ENCODE results near the gene MYCN. TPM values are rescaled to one million over a fixed set of nuclear protein-coding genes. Genes with fewer than 3 reads are reported as not detected.

MYCN gene
- total RNA-seq, 2 donors from 2014 or later: 0.76 to 2.3 TPM

DNA sequence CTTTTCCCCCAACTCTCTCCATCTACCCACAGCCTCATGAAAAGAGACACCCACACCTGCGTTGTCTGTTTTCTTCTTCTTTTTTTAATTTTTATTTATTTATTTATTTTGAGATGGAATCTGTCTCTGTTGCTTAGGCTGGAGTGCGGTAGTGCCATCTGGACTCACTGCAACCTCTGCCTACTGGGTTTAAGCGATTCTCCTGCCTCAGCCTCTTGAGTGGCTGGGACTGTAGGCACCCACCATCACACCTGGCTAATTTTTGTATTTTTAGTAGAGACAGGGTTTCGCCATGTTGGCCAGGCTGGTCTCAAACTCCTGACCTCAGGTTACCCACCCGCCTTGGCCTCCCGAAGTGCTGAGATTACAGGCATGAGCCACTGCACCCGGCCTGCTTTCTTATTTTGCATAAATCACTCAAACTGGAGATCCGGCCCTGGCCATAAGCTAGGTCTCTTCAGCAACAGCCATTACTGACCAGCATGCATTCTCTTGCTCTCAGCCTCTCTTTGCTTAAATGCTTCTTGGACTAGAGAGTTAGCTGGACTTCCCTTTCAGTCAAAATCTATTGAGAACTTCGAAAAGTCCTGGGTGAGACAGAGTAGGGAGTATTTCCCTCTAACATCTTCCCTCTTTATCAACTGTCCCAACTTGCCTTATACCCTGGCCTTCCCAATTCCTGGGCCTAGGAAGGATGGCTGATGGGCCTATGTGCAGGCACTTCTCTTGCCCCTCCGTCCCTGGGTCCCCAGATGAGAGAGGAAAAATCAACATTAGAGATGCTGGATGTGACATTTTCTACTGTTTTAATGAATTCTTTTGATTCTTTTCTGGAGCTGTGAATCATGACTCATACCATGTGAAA is 27.3 kb downstream of the MYCN start:
- ATAC-seq: no peak
- DNase-seq: no peak
- intact Hi-C loops (cut with DNase I, micrococcal nuclease): no loop called here

DNA sequence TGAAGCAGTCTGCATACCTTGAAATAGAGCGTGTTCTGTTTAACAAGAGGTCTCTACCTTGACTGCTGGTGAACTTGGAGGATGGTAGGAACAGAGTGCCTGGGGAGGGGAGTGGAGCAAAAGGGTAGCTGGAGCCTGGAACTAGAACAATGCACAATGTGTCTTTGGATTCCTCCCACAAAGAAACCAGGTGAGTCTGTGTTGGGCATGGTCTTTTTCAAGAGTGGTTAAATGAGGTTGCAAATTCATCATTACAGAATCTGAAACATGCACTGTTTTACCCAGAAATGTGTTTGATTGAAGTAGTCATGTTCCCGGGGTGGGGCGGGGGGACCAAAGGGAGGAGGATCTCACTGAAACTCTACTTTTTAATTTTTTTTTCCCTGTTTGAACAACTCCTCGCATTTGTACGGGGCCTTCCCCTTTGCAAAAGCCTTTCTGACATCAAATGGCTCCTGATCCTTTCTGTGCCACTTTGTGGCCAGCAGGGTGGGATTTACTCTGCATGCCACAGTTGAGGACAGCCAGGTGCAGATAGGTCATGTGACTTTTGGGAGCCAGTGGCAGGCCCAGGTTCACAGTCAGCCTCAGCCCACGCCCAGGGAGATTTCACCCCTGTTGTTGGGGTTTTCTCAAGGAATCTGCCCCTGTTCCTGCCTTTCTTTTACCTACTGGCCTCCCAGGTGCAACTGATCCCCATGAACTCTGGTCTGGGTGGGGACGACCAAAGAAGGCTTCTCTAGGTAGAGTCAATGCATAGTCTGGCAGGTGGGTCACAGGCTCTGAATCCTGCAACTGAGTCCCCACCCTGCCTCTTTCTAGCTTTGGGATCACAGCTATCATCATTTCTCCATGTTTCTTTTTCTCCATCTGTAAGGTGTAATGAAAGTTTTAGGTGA is 28.2 kb downstream of the MYCN start:
- intact Hi-C loops (cut with DNase I, micrococcal nuclease): no loop called here
- DNase-seq: no peak
- ATAC-seq: no peak

DNA sequence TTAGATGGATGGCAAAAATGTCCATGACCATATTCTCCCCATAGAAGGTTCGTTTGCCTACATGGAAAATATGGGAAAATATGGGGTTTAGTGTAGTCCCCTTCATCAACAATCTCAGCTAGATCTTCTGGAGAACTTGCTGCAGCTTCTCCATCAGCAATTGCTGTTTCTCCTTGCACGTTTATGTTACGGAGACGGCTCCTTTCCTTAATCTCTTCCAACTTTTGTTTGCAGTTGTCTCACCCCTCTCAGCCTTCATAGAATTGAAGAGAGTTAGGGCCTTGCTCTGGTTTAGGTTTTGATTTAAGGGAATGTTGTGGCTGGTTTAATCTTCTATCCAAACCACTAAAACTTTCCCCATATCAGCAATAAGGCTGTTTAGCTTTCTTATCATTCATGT is 28.9 kb downstream of the MYCN start:
- no peak for DNase-seq
- ATAC-seq: no peak
- intact Hi-C loops (cut with DNase I, micrococcal nuclease): no loop called here

DNA sequence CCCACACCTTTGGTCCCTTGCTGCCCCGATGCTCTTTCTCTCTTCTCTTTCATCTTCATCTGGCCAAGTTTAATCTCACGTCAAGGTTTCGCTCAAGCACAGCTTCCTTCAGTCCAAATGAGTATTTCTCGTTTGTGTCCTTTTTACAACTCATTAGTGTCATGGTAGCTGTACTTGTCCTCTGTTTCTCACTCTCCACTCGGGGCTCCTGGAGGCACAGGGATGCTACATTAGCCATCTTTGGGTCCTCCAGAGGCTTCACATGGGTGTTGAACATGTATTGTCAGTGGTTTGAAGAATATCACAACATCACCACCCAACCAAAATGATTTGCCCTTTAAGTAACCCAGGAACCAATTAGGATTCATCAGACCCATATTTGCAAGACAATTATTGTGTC is 30.4 kb downstream of the MYCN start:
- intact Hi-C loops (cut with DNase I, micrococcal nuclease): no loop called here
- DNase-seq (no peak), ATAC-seq (no peak)

DNA sequence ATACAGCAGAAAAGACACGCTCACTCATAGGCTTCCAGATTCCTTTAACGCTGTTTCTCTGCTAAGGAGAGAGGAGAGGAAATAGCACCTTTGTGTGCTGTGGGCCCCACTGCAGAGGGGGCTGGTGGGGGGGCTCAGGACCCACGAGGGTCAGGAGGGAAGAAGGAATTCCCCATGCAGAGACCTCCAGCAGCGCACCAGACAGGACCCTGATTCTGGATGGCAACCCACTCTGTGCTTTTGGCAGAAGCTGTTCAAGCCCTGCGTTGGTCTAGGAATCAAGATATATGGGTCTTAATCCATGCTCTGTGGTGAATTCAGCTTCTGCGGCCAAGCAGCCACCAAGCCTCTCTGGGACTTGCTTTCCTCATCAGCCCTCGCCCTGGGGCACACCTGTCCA is 31.0 kb downstream of the MYCN start:
- DNase-seq (no peak), ATAC-seq (no peak)
- intact Hi-C loops (cut with DNase I, micrococcal nuclease): no loop called here

DNA sequence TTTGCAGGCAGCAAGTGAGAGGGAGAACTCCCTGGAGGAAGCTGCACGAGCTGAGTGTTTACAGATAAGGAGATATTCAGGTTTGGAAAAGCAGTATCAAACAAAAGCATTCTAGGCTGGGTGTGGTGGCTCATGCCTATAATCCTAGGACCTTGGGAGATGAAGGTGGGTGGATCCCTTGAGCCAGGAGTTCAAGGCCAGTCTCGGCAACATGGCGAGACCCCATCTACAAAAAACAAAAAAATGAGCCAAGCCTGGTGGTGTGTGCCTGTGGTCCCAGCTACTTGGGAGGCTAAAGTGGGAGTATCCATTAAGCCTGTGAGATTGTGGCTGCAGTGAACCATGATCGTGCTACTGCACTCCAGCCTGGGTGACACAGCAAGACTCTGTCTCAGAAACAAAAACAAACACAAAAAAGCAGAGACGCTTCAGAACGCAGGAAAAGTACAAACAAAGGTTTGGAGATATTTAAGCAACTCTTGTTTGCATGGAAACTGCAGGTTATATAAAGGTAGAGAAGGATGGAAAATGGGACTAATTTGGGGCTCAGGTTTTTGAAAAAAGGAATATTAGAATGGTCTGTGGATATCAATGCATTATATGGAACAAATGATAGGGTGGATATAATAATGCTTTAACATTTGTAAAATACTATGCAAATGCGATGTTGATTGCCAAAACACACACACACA is 31.6 kb downstream of the MYCN start:
- DNase-seq (no peak), ATAC-seq (no peak)
- intact Hi-C loops (cut with DNase I, micrococcal nuclease): no loop called here

DNA sequence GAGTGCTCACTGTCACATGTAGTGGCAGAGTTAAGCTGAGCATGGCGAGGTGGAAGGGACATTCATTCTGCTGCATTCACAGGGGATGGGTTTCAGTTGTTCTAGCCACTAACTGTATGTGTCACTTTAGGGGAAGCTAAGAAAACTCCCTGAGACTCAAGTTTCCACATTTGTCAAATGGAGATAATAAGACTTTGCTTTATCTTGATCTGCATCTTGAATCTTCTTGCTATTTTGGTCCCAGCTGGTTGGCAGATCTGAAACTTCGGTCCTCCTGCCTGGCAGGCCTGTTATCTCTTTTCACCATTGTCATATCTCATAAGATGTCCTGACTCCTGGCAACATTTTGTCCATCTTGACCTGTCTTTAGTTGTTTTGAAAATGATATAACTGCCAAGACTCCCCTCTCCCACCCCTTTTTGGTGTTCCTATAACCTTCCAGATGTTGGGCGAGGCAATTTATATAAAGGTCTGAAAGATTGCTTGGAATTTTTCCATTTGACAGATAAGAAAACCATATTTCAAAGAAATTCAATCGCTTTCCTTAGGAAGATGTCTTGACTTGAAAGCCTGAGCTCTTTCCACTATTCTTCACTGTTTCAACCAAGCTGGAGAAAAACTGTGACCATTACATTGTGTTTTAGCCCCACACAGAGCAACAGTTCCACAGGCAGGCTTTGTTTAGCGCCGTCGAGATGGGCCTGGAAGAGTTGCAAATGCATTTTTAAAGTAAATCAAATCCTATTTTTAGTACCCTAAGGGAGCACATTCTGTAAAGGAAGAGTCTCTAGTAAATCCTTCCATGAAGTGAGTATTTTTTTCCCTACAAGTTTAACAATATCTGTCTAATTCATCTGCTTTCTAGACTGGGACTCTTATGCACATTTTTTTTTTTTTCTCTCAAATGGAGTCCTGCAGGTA is 33.4 kb downstream of the MYCN start:
- intact Hi-C loops (cut with DNase I, micrococcal nuclease): no loop called here
- no peak for ATAC-seq
- DNase-seq: no peak

DNA sequence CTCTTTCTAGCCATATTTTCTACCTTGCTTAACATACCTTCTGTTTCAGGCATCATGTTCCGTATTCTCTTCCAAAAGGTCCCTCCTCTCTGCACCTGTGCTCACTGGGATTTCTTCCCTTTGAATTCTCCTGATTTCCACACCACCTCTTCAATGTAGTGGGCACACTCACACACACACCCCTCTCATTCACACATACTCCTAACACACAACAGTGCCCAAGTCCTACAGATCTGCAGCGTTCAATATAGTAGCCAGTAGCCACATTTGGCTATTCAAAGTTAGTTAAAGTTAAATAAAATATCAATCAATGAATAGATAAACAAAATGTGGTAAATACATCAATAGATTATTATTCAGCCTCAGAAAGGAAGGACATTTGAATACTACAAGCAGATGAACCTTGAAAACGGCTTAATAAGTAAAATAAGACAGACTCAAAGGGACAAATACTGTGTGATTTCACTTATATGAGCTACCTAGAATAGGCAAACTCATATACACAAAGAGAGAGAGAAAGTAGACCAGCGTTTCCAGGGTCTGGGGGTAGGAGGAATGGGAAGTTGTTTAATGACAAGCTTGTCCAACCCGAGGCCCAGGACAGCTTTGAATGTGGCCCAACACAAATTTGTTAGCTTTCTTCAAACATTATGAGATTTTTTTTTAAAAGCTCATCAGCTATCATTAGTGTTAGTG is 34.4 kb downstream of the MYCN start:
- DNase-seq (no peak), ATAC-seq (no peak)
- intact Hi-C loops (cut with DNase I, micrococcal nuclease): no loop called here

DNA sequence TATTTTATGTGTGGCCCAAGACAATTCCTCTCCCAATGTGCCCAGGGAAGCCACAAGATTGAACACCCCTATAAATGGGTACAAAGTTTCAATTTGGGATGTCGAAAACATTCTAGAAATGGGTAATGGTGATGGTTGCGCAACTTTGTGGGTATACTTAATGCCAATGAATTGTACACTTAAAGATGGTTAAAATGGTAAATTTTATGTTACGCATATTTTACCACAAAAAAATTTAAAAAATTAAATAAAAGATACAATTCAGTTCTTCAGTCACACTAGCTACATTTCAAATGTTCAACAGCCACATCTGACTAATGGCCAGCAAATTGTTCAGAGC is 34.9 kb downstream of the MYCN start:
- no peak for ATAC-seq
- intact Hi-C loops (cut with DNase I, micrococcal nuclease): no loop called here
- DNase-seq: no peak

DNA sequence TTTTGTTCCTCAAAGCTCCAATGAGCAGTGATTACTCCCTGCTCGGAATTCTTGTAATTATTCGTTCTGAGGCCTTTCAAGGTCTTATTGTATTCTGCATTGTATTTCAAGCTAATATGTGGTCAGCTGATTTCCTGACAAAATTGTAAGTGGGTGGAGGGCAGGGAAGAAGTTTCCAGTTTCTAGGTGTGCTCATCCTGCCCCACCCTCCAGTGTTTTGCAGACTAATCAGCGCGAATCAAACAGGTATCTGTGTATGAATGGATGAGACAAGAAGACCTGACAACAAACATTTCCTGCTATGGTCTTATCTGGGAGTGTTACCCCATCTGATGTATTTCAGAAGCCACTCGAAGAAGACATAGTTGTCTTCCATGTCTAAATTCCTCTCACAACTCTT is 35.3 kb downstream of the MYCN start:
- intact Hi-C loops (cut with DNase I, micrococcal nuclease): no loop called here
- DNase-seq (no peak), ATAC-seq (no peak)

DNA sequence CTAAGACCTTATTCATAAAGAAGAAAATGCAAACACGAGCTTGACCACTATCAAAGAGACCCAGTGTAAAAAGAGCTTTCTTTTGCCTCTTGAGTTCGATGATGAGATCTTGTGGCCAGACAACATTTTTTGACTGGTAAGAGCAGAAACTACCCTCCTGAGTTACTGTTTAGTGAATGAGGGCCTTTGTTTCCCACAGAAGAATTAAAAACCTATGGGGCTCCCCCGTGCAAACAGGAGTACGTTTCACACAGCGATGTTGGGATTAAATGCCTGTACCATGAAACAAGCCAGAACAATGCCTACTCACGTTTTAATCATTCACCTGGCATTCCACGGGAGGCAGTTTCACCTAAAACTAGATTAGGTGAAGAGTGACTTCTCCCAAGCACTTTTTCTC is 36.0 kb downstream of the MYCN start:
- ATAC-seq (no peak), DNase-seq (no peak)
- intact Hi-C loops (cut with DNase I, micrococcal nuclease): no loop called here

DNA sequence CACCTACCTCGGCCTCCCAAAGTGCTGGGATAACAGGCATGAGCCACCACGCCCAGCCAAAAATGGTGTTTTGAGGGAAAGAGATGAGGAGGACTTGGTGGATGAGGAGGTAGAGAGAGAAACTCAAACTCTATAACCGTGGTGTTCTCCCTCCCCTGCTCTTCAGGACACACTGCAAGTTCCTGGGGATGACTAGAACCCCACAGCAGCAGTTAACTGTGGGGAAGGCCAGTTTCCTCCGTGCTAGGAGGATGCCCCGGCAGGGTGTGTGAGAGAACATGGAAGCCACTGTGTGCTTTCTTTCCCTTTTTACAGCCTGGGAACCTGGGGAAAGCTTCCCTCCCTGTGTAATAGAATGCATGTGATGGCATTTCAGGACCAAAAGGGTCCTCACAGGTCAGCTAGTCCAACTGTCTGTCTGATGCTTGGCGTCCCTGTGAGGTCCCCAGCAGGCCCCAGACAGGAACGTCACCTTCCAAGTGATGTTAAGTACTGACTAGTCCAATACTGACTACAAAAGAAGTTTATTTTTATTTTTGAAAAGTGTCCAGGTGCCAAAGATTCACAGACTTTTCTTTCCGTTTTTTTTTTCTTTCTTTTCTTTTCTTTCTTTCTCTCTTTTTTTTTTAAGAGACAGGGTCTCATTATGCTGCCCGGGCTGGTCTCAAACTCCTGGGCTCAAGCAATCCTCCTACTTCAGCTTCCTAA is 38.9 kb downstream of the MYCN start:
- intact Hi-C loops (cut with DNase I, micrococcal nuclease): no loop called here
- DNase-seq: no peak

DNA sequence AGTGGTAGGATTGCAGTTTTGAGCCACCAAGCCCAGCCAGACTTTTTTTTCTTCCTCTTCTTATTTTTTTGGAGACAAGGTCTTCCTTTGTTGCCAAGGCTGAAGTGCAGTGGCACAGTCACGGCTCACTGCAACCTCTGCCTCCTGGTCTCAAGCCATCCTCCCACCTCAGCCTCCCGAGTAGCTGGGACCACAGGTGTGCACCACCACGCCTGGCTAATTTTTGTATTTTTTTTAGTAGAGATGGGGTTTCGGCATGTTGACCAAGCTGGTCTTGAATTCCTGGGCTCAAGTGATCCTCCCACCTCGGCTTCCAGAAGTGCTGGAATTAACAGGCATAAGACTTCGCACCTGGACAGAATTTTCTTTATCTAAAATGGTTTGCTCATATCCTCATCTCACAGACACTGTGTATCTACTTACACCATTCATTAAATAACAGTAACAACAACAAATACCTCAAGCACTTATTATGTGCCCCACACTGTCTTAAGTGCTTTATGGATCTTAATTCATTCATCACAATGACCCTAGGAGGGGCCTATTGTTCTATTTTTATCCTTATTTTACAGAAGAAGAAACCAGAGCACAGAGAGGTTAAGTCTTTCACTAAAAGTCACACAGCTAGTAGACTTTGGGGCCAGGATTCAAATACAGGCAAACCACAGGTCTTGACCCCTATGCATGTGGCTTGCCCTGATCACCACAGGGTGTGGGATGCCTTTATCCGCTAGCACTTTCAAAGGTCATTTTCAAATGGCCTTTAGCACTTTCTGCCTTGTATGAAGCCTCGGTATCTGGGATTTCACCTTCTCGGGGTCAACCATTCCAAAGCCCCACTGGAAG is 39.6 kb downstream of the MYCN start:
- DNase-seq: no peak
- intact Hi-C loops (cut with DNase I, micrococcal nuclease): no loop called here
- no peak for ATAC-seq

More for the DNA sequence above, 38.9 kb downstream of the MYCN start:
- ATAC-seq: no peak

DNA sequence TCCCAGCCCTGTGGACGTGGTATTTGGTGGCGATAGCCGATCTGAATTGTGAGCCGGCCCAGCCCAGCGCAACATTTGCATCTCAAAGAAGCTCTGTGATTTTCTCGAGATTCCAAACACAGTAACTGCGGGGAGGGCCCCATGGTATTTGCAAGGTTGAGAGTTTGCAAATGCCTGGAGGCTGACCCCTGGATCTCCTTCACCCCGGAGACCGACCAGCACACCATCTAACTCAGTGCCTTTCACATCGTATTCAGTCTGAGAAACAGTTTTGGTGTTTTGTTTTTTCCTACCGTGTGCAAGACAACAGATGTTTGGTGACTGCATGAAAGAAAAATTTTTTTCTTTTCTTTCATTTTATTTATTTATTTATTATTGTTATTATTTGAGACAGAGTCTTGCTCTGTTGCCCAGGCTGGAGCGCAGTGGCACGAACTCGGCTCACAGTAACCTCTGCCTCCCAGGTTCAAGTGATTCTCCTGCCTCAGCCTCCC is 40.3 kb downstream of the MYCN start:
- ATAC-seq (no peak), DNase-seq (no peak)
- intact Hi-C loops (cut with DNase I, micrococcal nuclease): no loop called here

DNA sequence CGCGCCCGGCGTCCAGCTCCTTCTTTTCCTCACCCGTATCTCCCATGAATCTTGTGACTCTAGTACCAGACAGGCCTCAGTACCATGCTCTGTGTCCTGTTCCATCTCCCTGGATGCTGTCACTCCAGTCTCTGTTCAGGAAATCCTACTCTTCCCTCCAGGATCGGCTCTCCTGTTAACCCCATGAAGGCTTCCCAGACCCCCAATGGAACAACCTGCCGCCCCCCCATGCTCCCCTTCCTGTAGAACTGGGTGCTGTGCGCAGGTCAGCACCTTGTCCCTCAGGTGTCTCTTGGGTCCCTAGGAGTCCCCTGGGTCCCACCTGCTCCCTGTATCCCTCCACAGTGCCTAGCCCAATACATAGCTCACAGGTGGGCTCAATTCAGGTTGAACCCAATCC is 41.3 kb downstream of the MYCN start:
- ATAC-seq: no peak
- DNase-seq: no peak
- intact Hi-C loops (cut with DNase I, micrococcal nuclease): no loop called here

DNA sequence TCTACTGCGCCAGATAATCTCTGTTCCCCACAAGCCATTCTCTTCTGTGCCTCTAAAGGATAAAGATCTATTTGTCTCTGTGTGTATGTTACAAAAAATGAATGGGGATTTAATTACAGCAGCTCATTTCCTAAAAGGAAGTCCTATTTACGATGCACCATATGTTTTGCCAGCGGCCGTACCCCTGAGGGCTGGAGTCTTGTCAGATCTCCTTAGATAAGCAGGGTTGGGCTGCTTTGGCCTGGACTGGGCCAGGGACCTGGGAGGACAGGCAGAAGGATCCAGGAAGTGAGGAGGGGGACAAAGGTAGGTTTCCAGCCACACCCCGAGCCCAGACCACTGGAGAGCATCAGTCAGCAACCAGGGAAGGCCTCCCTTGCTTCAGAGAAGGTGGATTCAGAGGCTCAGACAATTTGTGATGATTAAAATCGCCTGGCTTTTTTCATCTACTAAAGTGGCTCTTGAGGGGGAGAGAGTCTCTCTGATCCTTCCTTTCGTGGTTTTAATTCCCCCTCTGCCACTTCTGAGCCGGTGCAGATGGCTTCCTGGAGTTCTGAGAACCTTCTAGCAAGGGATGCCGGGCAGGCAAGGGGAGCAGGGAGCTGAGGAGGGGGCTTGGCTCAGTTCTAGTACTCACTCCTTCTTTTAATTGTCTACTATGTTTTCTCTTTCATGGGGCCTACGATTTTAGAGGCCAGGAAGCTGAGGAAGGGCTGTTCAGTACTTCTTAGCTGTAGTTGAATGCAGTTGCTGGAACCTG is 42.1 kb downstream of the MYCN start:
- DNase-seq: no peak
- intact Hi-C loops (cut with DNase I, micrococcal nuclease): no loop called here
- no peak for ATAC-seq

Data from left colon (tissue), 2 donors.